SW480 (cell line): ENCODE results near the gene MTRF1L.

Source experiments
- DNase-seq: peaks from one replicate; pipeline ENCODE4 v3.0.0-alpha.2; 2016; ENCODE audit warnings: low spot score

Gene MTRF1L

GRCh38 chr6:153002613-153003365 is at the start of gene MTRF1L:
Gene MTRF1L, minus strand, starts transcription at chr6:153002709. Its CDS starts 24 bp downstream, at chr6:153002685.
- peak; percentile 91 for DNase-seq

- no peak for DNase-seq
Measured at GRCh38 chr6:153051801-153052200, 49.3 kb upstream of the MTRF1L start.

GRCh38 chr6:153048631-153049030 is 46.1 kb upstream of the MTRF1L start:
- DNase-seq: no peak

GRCh38 chr6:153047386-153047785 is 44.9 kb upstream of the MTRF1L start:
- DNase-seq: no peak

- no peak for DNase-seq
Measured at GRCh38 chr6:153045271-153045670, 42.8 kb upstream of the MTRF1L start.

GRCh38 chr6:153044295-153044694 is 41.8 kb upstream of the MTRF1L start:
- DNase-seq: no peak

GRCh38 chr6:153043719-153044118 is 41.2 kb upstream of the MTRF1L start:
- no peak for DNase-seq

GRCh38 chr6:153038378-153039057 is 36.0 kb upstream of the MTRF1L start:
- DNase-seq: no peak

- DNase-seq: no peak
Measured at GRCh38 chr6:153034139-153034538, 31.6 kb upstream of the MTRF1L start.

- DNase-seq: peak; percentile 13
Measured at GRCh38 chr6:153032255-153032882, 29.9 kb upstream of the MTRF1L start.

- DNase-seq: no peak
Measured at GRCh38 chr6:153031335-153031955, 28.9 kb upstream of the MTRF1L start.

- no peak for DNase-seq
Measured at GRCh38 chr6:153028963-153029362, 26.5 kb upstream of the MTRF1L start.

- no peak for DNase-seq
Measured at GRCh38 chr6:153028286-153028685, 25.8 kb upstream of the MTRF1L start.

- no peak for DNase-seq
Measured at GRCh38 chr6:153027480-153027879, 25.0 kb upstream of the MTRF1L start.

- no peak for DNase-seq
Measured at GRCh38 chr6:153024709-153025017, 22.2 kb upstream of the MTRF1L start.

- DNase-seq: peak; percentile 66
Measured at GRCh38 chr6:153023977-153024708, 21.6 kb upstream of the MTRF1L start.

GRCh38 chr6:153018355-153018754 is 15.8 kb upstream of the MTRF1L start:
- no peak for DNase-seq

GRCh38 chr6:153016846-153017245 is 14.3 kb upstream of the MTRF1L start:
- no peak for DNase-seq

GRCh38 chr6:153015094-153015640 is 12.7 kb upstream of the MTRF1L start:
- peak; percentile 1 for DNase-seq

GRCh38 chr6:153013438-153013837 is 10.9 kb upstream of the MTRF1L start:
- no peak for DNase-seq

GRCh38 chr6:153012856-153013255 is 10.3 kb upstream of the MTRF1L start:
- DNase-seq: no peak

GRCh38 chr6:153003366-153003690 is 819 bp upstream of the MTRF1L start:
- DNase-seq: peak; percentile 43
